HepG2 (cell line): Measurements from ENCODE around the gene B4GALT5. TPM values are rescaled to one million over a fixed set of nuclear protein-coding genes. Genes with fewer than 3 reads are reported as not detected.

Experiments
- FIP1L1 ChIP-seq: fragments of 200-400 bp; formaldehyde crosslinking; IDR thresholded peaks from 2 replicates; pipeline ENCODE4 v1.6.1; 2018; ENCODE audit warnings: low read depth, mild to moderate bottlenecking, low read length, moderate library complexity, borderline replicate concordance; ENCODE audit not compliant: insufficient read depth
- FOSL2 ChIP-seq: sonication (generic); formaldehyde crosslinking; IDR thresholded peaks from 2 replicates; pipeline ENCODE4 v1.4.0; 2020; ENCODE audit warnings: missing genetic modification reagents
- KDM3A ChIP-seq: IDR thresholded peaks from 2 replicates; pipeline ENCODE4 v1.6.1; 2018; ENCODE audit warnings: low read depth, missing compliant biosample characterization
- RARA ChIP-seq: IDR thresholded peaks from 2 replicates; pipeline ENCODE4 v1.6.1; 2016; ENCODE audit warnings: missing genetic modification reagents, missing compliant biosample characterization
- RXRA ChIP-seq: sonication (generic); formaldehyde crosslinking; IDR thresholded peaks from 2 replicates; pipeline ENCODE4 v1.5.1; 2020; ENCODE audit warnings: missing genetic modification reagents
- TEAD3 ChIP-seq: optimal IDR thresholded peaks from 2 replicates; pipeline ENCODE3; 2016; ENCODE audit warnings: borderline replicate concordance
- YEATS2 ChIP-seq: sonication (generic); formaldehyde crosslinking; IDR thresholded peaks from 2 replicates; pipeline ENCODE4 v1.4.0; 2020; ENCODE audit warnings: missing genetic modification reagents, borderline replicate concordance
- ZNF160 ChIP-seq: sonication (generic); formaldehyde crosslinking; IDR thresholded peaks from 2 replicates; pipeline ENCODE4 v1.8.0; 2022; ENCODE audit warnings: mild to moderate bottlenecking, inconsistent platforms, missing genetic modification reagents
- ZNF598 ChIP-seq: sonication (generic); formaldehyde crosslinking; IDR thresholded peaks from 2 replicates; pipeline ENCODE4 v1.5.1; 2020; ENCODE audit warnings: mild to moderate bottlenecking, missing genetic modification reagents, borderline replicate concordance
- ZNF619 ChIP-seq: sonication (generic); formaldehyde crosslinking; IDR thresholded peaks from 2 replicates; pipeline ENCODE4 v1.4.0; 2020; ENCODE audit warnings: mild to moderate bottlenecking, missing genetic modification reagents
- ZNF703 ChIP-seq: sonication (generic); formaldehyde crosslinking; IDR thresholded peaks from 2 replicates; pipeline ENCODE4 v1.5.1; 2020; ENCODE audit warnings: missing genetic modification reagents, mild to moderate bottlenecking, moderate library complexity, borderline replicate concordance
- ZNF746 ChIP-seq: sonication (generic); formaldehyde crosslinking; IDR thresholded peaks from 2 replicates; pipeline ENCODE4 v1.8.0; 2022; ENCODE audit warnings: mild to moderate bottlenecking, missing genetic modification reagents
- ZNF776 ChIP-seq: sonication (generic); formaldehyde crosslinking; IDR thresholded peaks from 2 replicates; pipeline ENCODE4 v1.4.0; 2020; ENCODE audit warnings: mild to moderate bottlenecking, missing genetic modification reagents
- ZNF792 ChIP-seq: IDR thresholded peaks from 2 replicates; pipeline ENCODE4 v1.6.1; 2016
- ZNF83 ChIP-seq: sonication (generic); formaldehyde crosslinking; IDR thresholded peaks from 2 replicates; pipeline ENCODE4 v1.4.0; 2020; ENCODE audit warnings: missing genetic modification reagents, mild to moderate bottlenecking, borderline replicate concordance
- ZNF883 ChIP-seq: sonication (generic); formaldehyde crosslinking; IDR thresholded peaks from 2 replicates; pipeline ENCODE4 v1.5.1; 2020; ENCODE audit warnings: mild to moderate bottlenecking, missing genetic modification reagents; ENCODE audit errors: not compliant biosample characterization
- polyA plus RNA-seq, 8 experiments: library from polyadenylated mRNA; depleted of rRNA in 3 of 8; stranded (reverse) in 7 of 8; unstranded in 1 of 8; fragments of >200 nt; fragmentation: Illumina TruSeq in 4 of 8; extraction: Trizol in 4 of 8; gene quantifications; 2 replicates each; pipeline versions ENCODE4 v1.2.1 to v1.2.3, GENCODE V29; 2011 to 2016; ENCODE audit warnings: low read depth in 4 of 8, missing spikeins in 1 of 8, mixed read lengths in 1 of 8; ENCODE audit not compliant: insufficient read depth in 1 of 8
- total RNA-seq, 5 experiments: library from RNA; depleted of rRNA; stranded (reverse); fragments of >200 nt; fragmentation: Illumina TruSeq; extraction: Trizol; gene quantifications; 2 replicates each; pipeline ENCODE4 v1.2.3, GENCODE V29; 2016; ENCODE audit warnings: low read depth in 1 of 5
- TF ChIP-seq, protein P1 (sequence below): sonication (generic); formaldehyde crosslinking; IDR thresholded peaks from 2 replicates; pipeline ENCODE4 v1.4.0; 2020; ENCODE audit warnings: missing genetic modification reagents
- TF ChIP-seq, protein P2 (sequence below): sonication (generic); formaldehyde crosslinking; IDR thresholded peaks from 2 replicates; pipeline ENCODE4 v1.5.1; 2020; ENCODE audit warnings: mild to moderate bottlenecking, missing genetic modification reagents, moderate library complexity
- TF ChIP-seq, protein P3 (sequence below): sonication (generic); formaldehyde crosslinking; IDR thresholded peaks from 2 replicates; pipeline ENCODE4 v1.4.0; 2020; ENCODE audit warnings: mild to moderate bottlenecking, low read depth, missing genetic modification reagents
- TF ChIP-seq, protein P4 (sequence below): sonication (generic); formaldehyde crosslinking; IDR thresholded peaks from 2 replicates; pipeline ENCODE4 v1.8.0; 2022; ENCODE audit warnings: missing genetic modification reagents, low read depth, mild to moderate bottlenecking, borderline replicate concordance
- TF ChIP-seq, protein P5 (sequence below): sonication (generic); formaldehyde crosslinking; IDR thresholded peaks from 2 replicates; pipeline ENCODE4 v1.5.0; 2020; ENCODE audit warnings: missing genetic modification reagents

B4GALT5 gene
- total and polyA plus RNA-seq, 2 of the 13 experiments (the other 11 are each of a cell fraction or from before 2014, with no cell fraction given) = 27.3 to 30.9 TPM

DNA sequence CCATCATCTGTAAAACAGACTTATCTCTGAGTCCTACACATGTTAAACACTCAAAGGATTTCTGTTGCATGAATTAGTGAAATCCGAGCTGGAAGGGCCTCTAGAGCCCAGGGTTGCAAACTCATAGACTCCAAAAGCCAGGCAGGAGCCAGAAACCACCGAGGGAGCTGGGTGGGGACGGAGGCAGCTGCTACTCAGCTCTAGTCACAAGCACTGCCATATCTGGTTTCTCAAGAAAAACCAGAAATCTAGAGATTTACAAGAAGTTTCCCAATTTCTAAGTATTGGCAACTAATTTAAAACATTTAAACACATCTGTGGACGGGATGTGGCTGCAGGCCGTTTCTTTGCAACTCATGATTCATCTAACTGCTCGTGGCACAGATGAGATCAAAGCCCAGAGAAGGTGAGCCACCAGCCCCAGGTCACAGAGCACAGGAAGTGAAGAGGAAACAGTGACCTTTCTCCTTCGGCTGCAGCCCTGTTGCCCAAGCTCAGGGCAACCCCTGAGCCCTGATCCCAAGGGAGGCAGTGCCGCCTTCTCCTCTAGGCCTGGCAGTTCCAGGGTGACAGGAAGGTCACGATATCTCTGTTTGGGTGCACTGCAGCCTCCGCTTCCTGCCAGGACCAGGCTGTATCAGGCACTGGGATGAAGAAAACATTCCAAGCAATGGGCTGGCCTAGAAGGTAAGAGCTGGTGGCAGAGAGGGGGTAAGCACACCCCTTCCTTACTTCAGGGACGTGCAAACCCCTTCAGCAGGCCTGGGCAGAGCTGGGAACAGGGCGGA is 119.3 kb downstream of the B4GALT5 start (continued):
- peak; percentile 50 for TF ChIP-seq TEAD3
- TF ChIP-seq ZNF883 (CRISPR knock-in tag) = peak; percentile 74
- TF ChIP-seq ZNF598 (CRISPR knock-in tag) = peak; percentile 85
- TF ChIP-seq ZNF703 (CRISPR knock-in tag) = no peak
- peak; percentile 85 for TF ChIP-seq RARA (CRISPR knock-in tag)
- TF ChIP-seq RXRA (CRISPR knock-in tag) = peak; percentile 88
- 0 out of 2 replicates have a peak, but pooled peaks have one; percentile 56 for TF ChIP-seq YEATS2 (CRISPR knock-in tag)
- TF ChIP-seq KDM3A = 0 out of 2 replicates have a peak, but pooled peaks have one; percentile 39
- TF ChIP-seq FOSL2 = peak; percentile 62
- no peak for TF ChIP-seq ZNF792 (CRISPR knock-in tag)
- no peak for TF ChIP-seq FIP1L1
- TF ChIP-seq ZNF746 (CRISPR knock-in tag) = peak; percentile 60; the same call in 1 of the 2 replicates
- TF ChIP-seq ZNF83 (CRISPR knock-in tag) = 0 out of 2 replicates have a peak, but pooled peaks have one; percentile 48
- no peak for TF ChIP-seq ZNF160 (CRISPR knock-in tag)
- TF ChIP-seq, protein P1, sequence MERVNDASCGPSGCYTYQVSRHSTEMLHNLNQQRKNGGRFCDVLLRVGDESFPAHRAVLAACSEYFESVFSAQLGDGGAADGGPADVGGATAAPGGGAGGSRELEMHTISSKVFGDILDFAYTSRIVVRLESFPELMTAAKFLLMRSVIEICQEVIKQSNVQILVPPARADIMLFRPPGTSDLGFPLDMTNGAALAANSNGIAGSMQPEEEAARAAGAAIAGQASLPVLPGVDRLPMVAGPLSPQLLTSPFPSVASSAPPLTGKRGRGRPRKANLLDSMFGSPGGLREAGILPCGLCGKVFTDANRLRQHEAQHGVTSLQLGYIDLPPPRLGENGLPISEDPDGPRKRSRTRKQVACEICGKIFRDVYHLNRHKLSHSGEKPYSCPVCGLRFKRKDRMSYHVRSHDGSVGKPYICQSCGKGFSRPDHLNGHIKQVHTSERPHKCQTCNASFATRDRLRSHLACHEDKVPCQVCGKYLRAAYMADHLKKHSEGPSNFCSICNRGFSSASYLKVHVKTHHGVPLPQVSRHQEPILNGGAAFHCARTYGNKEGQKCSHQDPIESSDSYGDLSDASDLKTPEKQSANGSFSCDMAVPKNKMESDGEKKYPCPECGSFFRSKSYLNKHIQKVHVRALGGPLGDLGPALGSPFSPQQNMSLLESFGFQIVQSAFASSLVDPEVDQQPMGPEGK (CRISPR knock-in tag) = 0 out of 2 replicates have a peak, but pooled peaks have one; percentile 22
- TF ChIP-seq, protein P2, sequence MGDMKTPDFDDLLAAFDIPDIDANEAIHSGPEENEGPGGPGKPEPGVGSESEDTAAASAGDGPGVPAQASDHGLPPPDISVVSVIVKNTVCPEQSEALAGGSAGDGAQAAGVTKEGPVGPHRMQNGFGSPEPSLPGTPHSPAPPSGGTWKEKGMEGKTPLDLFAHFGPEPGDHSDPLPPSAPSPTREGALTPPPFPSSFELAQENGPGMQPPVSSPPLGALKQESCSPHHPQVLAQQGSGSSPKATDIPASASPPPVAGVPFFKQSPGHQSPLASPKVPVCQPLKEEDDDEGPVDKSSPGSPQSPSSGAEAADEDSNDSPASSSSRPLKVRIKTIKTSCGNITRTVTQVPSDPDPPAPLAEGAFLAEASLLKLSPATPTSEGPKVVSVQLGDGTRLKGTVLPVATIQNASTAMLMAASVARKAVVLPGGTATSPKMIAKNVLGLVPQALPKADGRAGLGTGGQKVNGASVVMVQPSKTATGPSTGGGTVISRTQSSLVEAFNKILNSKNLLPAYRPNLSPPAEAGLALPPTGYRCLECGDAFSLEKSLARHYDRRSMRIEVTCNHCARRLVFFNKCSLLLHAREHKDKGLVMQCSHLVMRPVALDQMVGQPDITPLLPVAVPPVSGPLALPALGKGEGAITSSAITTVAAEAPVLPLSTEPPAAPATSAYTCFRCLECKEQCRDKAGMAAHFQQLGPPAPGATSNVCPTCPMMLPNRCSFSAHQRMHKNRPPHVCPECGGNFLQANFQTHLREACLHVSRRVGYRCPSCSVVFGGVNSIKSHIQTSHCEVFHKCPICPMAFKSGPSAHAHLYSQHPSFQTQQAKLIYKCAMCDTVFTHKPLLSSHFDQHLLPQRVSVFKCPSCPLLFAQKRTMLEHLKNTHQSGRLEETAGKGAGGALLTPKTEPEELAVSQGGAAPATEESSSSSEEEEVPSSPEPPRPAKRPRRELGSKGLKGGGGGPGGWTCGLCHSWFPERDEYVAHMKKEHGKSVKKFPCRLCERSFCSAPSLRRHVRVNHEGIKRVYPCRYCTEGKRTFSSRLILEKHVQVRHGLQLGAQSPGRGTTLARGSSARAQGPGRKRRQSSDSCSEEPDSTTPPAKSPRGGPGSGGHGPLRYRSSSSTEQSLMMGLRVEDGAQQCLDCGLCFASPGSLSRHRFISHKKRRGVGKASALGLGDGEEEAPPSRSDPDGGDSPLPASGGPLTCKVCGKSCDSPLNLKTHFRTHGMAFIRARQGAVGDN (CRISPR knock-in tag) = peak; percentile 60
- TF ChIP-seq, protein P3, sequence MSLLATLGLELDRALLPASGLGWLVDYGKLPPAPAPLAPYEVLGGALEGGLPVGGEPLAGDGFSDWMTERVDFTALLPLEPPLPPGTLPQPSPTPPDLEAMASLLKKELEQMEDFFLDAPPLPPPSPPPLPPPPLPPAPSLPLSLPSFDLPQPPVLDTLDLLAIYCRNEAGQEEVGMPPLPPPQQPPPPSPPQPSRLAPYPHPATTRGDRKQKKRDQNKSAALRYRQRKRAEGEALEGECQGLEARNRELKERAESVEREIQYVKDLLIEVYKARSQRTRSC = 0 out of 2 replicates have a peak, but pooled peaks have one; percentile 37
- TF ChIP-seq, protein P4, sequence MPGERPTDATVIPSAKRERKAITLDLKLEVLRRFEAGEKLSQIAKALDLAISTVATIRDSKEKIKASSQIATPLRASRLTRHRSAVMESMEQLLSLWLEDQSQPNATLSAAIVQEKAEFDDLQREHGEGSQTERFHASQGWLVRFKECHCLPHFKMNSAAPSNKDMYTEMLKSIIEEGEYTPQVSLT (CRISPR knock-in tag) = no peak
- no peak; the same call in 1 of the 2 replicates for TF ChIP-seq ZNF619
- peak; percentile 47; the same call in 1 of the 2 replicates for TF ChIP-seq ZNF776 (CRISPR knock-in tag)
- TF ChIP-seq, protein P5, sequence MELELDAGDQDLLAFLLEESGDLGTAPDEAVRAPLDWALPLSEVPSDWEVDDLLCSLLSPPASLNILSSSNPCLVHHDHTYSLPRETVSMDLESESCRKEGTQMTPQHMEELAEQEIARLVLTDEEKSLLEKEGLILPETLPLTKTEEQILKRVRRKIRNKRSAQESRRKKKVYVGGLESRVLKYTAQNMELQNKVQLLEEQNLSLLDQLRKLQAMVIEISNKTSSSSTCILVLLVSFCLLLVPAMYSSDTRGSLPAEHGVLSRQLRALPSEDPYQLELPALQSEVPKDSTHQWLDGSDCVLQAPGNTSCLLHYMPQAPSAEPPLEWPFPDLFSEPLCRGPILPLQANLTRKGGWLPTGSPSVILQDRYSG (CRISPR knock-in tag) = no peak
